GM18861 (cell line): ENCODE results near the gene BACH2.
"Not testable (repeated sequence)": the region's sequence is repeated elsewhere in the genome, so short reads cannot be mapped to it uniquely, and the experiment has no call there.

Experiments used
- ATAC-seq: cut with Tn5 transposase; IDR thresholded peaks from one replicate; pipeline ENCODE4 v1.9.1; 2021; ENCODE audit not compliant: unreplicated experiment

Gene BACH2

GRCh38 chr6:90131614-90132423 lies 164.8 kb downstream of the BACH2 start:
- ATAC-seq = no peak

- no peak for ATAC-seq
These were observed 165.5 kb downstream of the BACH2 start for GRCh38 chr6:90131125-90131524.

GRCh38 chr6:90128687-90129086 lies 168.0 kb downstream of the BACH2 start:
- ATAC-seq = not testable (repeated sequence)

GRCh38 chr6:90127595-90127994 lies 169.0 kb downstream of the BACH2 start:
- ATAC-seq = no peak

- no peak for ATAC-seq
These were observed 169.8 kb downstream of the BACH2 start for GRCh38 chr6:90126839-90127238.

GRCh38 chr6:90126181-90126580 lies 170.5 kb downstream of the BACH2 start:
- ATAC-seq = no peak

- ATAC-seq = no peak
These were observed 171.7 kb downstream of the BACH2 start for GRCh38 chr6:90124874-90125510.

- ATAC-seq = no peak
These were observed 172.8 kb downstream of the BACH2 start for GRCh38 chr6:90123831-90124230.

GRCh38 chr6:90121982-90122381 lies 174.7 kb downstream of the BACH2 start:
- ATAC-seq = no peak

- no peak for ATAC-seq
These were observed 176.3 kb downstream of the BACH2 start for GRCh38 chr6:90120327-90120726.

GRCh38 chr6:90119618-90120017 lies 177.0 kb downstream of the BACH2 start:
- no peak for ATAC-seq

- no peak for ATAC-seq
These were observed 178.1 kb downstream of the BACH2 start for GRCh38 chr6:90118581-90118980.

GRCh38 chr6:90118069-90118468 lies 178.6 kb downstream of the BACH2 start:
- no peak for ATAC-seq

GRCh38 chr6:90116126-90116525 lies 180.5 kb downstream of the BACH2 start:
- not testable (repeated sequence) for ATAC-seq

- ATAC-seq = no peak
These were observed 183.3 kb downstream of the BACH2 start for GRCh38 chr6:90113389-90113788.

- no peak for ATAC-seq
These were observed 185.3 kb downstream of the BACH2 start for GRCh38 chr6:90111387-90111786.

- ATAC-seq = no peak
These were observed 185.7 kb downstream of the BACH2 start for GRCh38 chr6:90110971-90111370.

GRCh38 chr6:90109141-90109540 lies 187.5 kb downstream of the BACH2 start:
- ATAC-seq = no peak

- ATAC-seq = peak; percentile 96
These were observed 188.8 kb downstream of the BACH2 start for GRCh38 chr6:90107771-90108282.

GRCh38 chr6:90107371-90107770 lies 189.3 kb downstream of the BACH2 start:
- ATAC-seq = no peak

- ATAC-seq = no peak
These were observed 190.2 kb downstream of the BACH2 start for GRCh38 chr6:90106449-90106848.

- ATAC-seq = no peak
These were observed 191.0 kb downstream of the BACH2 start for GRCh38 chr6:90105506-90106170.
